Measurements from ENCODE around the gene SUFU. TPM values are rescaled to one million over a fixed set of nuclear protein-coding genes. Genes with fewer than 3 reads are reported as not detected.

The SUFU gene
- total and polyA plus RNA-seq, 2 of the 13 experiments (the other 11 are each of a cell fraction or from before 2014, with no cell fraction given) = 2.9 to 5.5 TPM

- TF ChIP-seq TFE3 (CRISPR knock-in tag; IDR thresholded peaks at IDR 0.05) (peak; percentile 64), NR2F2 (IDR thresholded peaks at IDR 0.05; ENCODE audit: borderline replicate concordance, low read depth) (peak; percentile 95), AKAP8 (CRISPR knock-in tag; IDR thresholded peaks at IDR 0.05) (0 out of 2 replicates have a peak, but pooled peaks have one; percentile 60), MBNL3 (CRISPR knock-in tag; conservative IDR thresholded peaks at IDR 0.05) (no peak), CREBL2 (CRISPR knock-in tag; IDR thresholded peaks at IDR 0.05; ENCODE audit: borderline replicate concordance) (no peak), ZNF710 (CRISPR knock-in tag; IDR thresholded peaks at IDR 0.05; ENCODE audit: borderline replicate concordance) (peak; percentile 89), ZSCAN9 (CRISPR knock-in tag; IDR thresholded peaks at IDR 0.05; ENCODE audit: borderline replicate concordance) (0 out of 2 replicates have a peak, but pooled peaks have one; percentile 47), ZNF337 (CRISPR knock-in tag; IDR thresholded peaks at IDR 0.05; ENCODE audit: borderline replicate concordance, low read depth) (no peak), CSRNP1 (CRISPR knock-in tag; IDR thresholded peaks at IDR 0.05) (no peak), POGK (CRISPR knock-in tag; conservative IDR thresholded peaks at IDR 0.05) (0 out of 2 replicates have a peak, but pooled peaks have one; percentile 44), IKZF4 (CRISPR knock-in tag; IDR thresholded peaks at IDR 0.05; ENCODE audit: borderline replicate concordance, low read depth, not compliant biosample characterization) (no peak), IRF2 (CRISPR knock-in tag; IDR thresholded peaks at IDR 0.05) (peak; percentile 80; the same call in 1 of the 2 replicates), CEBPB (IDR thresholded peaks at IDR 0.05; ENCODE audit: borderline replicate concordance, low read depth, low read length) (0 out of 2 replicates have a peak, but pooled peaks have one; percentile 20), ZNF891 (CRISPR knock-in tag; IDR thresholded peaks at IDR 0.05) (no peak), ZFY (CRISPR knock-in tag; IDR thresholded peaks at IDR 0.05) (peak; percentile 97), GATAD1 (CRISPR knock-in tag; IDR thresholded peaks at IDR 0.05) (peak; percentile 75), MED1 (CRISPR knock-in tag; IDR thresholded peaks at IDR 0.05) (peak; percentile 94), FOXC1 (CRISPR knock-in tag; IDR thresholded peaks at IDR 0.05; ENCODE audit: borderline replicate concordance) (no peak; the same call in 1 of the 2 replicates), STAG1 (CRISPR knock-in tag; IDR thresholded peaks at IDR 0.05) (peak; percentile 13; the same call in 1 of the 2 replicates), ZNF20 (CRISPR knock-in tag; IDR thresholded peaks at IDR 0.05) (no peak), ZNF451 (CRISPR knock-in tag; IDR thresholded peaks at IDR 0.05) (no peak), ZNF781 (CRISPR knock-in tag; IDR thresholded peaks at IDR 0.05; ENCODE audit: borderline replicate concordance, not compliant biosample characterization) (no peak)
Observed at GRCh38 chr10:102597131-102597991, 93.6 kb downstream of the SUFU start (continued).

Data from HepG2 (cell line).